Endothelial cell of umbilical vein (primary cell): ENCODE data around the gene ERVK3-1. TPM values are rescaled to one million over a fixed set of nuclear protein-coding genes. Genes with fewer than 3 reads are reported as not detected.

ENCODE experiments used
- BruUV-seq: library from RNA; stranded (reverse); fragments of 400-500 nt; replicated peaks from 2 replicates; lab custom pipeline; 2021; lab: Mats Ljungman, UMichigan
- CTCF ChIA-PET: fragments of 300-600, 350-600 bp; sonication (Branson Sonifier 250); formaldehyde crosslinking; loops from one replicate; lab custom pipeline; 2021; ENCODE audit warnings: antibody characterized with exemption, inconsistent platforms; lab: Charles Lee
- POLR2A ChIA-PET: fragments of 300-600, 350-600 bp; sonication (Branson Sonifier 250); formaldehyde crosslinking; loops from one replicate; lab custom pipeline; 2021; ENCODE audit warnings: antibody characterized with exemption, inconsistent platforms; lab: Charles Lee
- DNase-seq: peaks from one replicate; pipeline ENCODE4 v3.0.0-alpha.2; 2011; ENCODE audit warnings: low read depth, low spot score
- FAIRE-seq: peaks from 2 replicates; lab custom pipeline; 2011; peaks lifted over from hg19 to GRCh38; lab: Jason Lieb, UNC
- H2AFZ ChIP-seq: 2 replicates; pipeline ENCODE4 v1.6.0; 2012; ENCODE audit warnings: low read depth, low read length, control low read depth, inconsistent platforms
- H3K27ac ChIP-seq: 2 replicates; pipeline ENCODE4 v1.5.1; 2011; ENCODE audit warnings: low read depth, mild to moderate bottlenecking, control low read depth, low read length, moderate library complexity; ENCODE audit not compliant: insufficient read depth
- H3K27me3 ChIP-seq, 2 experiments: 2 replicates each; pipeline versions ENCODE4 v1.6.0 to v1.6.1; 2011; ENCODE audit warnings: low read length in 2 of 2, mixed read lengths in 1 of 2; ENCODE audit not compliant: control insufficient read depth in 2 of 2, insufficient read depth in 2 of 2
- H3K36me3 ChIP-seq, 2 experiments: 2 replicates in 1 of 2; 3 replicates in 1 of 2; pipeline ENCODE4 v1.5.1; 2011; ENCODE audit warnings: low read length in 2 of 2, mild to moderate bottlenecking in 1 of 2, moderate library complexity in 1 of 2; ENCODE audit not compliant: control insufficient read depth in 2 of 2, insufficient read depth in 2 of 2; ENCODE audit errors: extremely low read depth in 1 of 2
- H3K4me1 ChIP-seq: 3 replicates; pipeline ENCODE4 v1.5.1; 2011; ENCODE audit warnings: mild to moderate bottlenecking, low read length; ENCODE audit not compliant: control insufficient read depth, insufficient read depth; ENCODE audit errors: extremely low read depth
- H3K4me2 ChIP-seq: 2 replicates; pipeline ENCODE4 v1.6.1; 2011; ENCODE audit warnings: low read length, control low read depth, mixed read lengths; ENCODE audit not compliant: insufficient read depth
- H3K4me3 ChIP-seq, 3 experiments: fragments of 200-600 bp in 1 of 3; sonication (generic), shearing (Covaris generic) in 1 of 3; replicated peaks in 1 of 3; 2 replicates each; pipeline ENCODE4 v1.5.1; 2011 to 2016; ENCODE audit warnings: control low read depth in 3 of 3, low read length in 3 of 3, mild to moderate bottlenecking in 2 of 3, inconsistent platforms in 1 of 3, low read depth in 1 of 3, moderate library complexity in 1 of 3; ENCODE audit not compliant: insufficient read depth in 1 of 3
- H3K79me2 ChIP-seq: 2 replicates; pipeline ENCODE4 v1.6.0; 2012; ENCODE audit warnings: low read length, inconsistent platforms; ENCODE audit not compliant: control insufficient read depth, insufficient read depth
- H3K9ac ChIP-seq: replicated peaks from 2 replicates; pipeline ENCODE3; 2011; ENCODE audit warnings: low read length, control low read depth; ENCODE audit not compliant: insufficient read depth; ENCODE audit errors: extremely low read depth
- H3K9me1 ChIP-seq: replicated peaks from 3 replicates; pipeline ENCODE4 v1.6.0; 2011; ENCODE audit warnings: mild to moderate bottlenecking, low read length; ENCODE audit not compliant: control insufficient read depth, insufficient read depth; ENCODE audit errors: extremely low read depth
- H3K9me3 ChIP-seq: replicated peaks from 2 replicates; pipeline ENCODE4 v1.5.1; 2012; ENCODE audit warnings: low read length, inconsistent platforms; ENCODE audit not compliant: control insufficient read depth, insufficient read depth
- H4K20me1 ChIP-seq: replicated peaks from 2 replicates; pipeline ENCODE3; 2011; ENCODE audit warnings: mild to moderate bottlenecking, low read length; ENCODE audit not compliant: control insufficient read depth, insufficient read depth; ENCODE audit errors: extremely low read depth
- CTCF ChIP-seq, 2 donors: IDR thresholded peaks; 1 replicate in 1 of 2; 2 replicates in 1 of 2; pipeline ENCODE4 v1.5.1; 2011; ENCODE audit warnings: low read length in 2 of 2, mild to moderate bottlenecking in 2 of 2, moderate library complexity in 2 of 2, control low read depth in 1 of 2, inconsistent platforms in 1 of 2, low read depth in 1 of 2; ENCODE audit not compliant: insufficient read depth in 1 of 2; ENCODE audit errors: extremely low read depth in 1 of 2
- EZH2 ChIP-seq: IDR thresholded peaks from 2 replicates; pipeline ENCODE4 v1.6.1; 2012; ENCODE audit warnings: borderline replicate concordance, low read depth, mild to moderate bottlenecking, moderate library complexity, low read length, inconsistent platforms; ENCODE audit not compliant: severe bottlenecking
- FOS ChIP-seq: IDR thresholded peaks from 2 replicates; pipeline ENCODE4 v1.6.1; 2011; ENCODE audit warnings: mild to moderate bottlenecking, low read length, moderate library complexity, borderline replicate concordance; ENCODE audit not compliant: insufficient read depth
- GATA2 ChIP-seq: IDR thresholded peaks from 2 replicates; pipeline ENCODE4 v1.7.0; 2011; ENCODE audit warnings: low read depth, mild to moderate bottlenecking, moderate library complexity, mixed read lengths, low read length; ENCODE audit not compliant: insufficient read length, insufficient read depth
- JUN ChIP-seq: IDR thresholded peaks from 2 replicates; pipeline ENCODE4 v1.6.1; 2011; ENCODE audit warnings: borderline replicate concordance, low read depth; ENCODE audit not compliant: insufficient read length, insufficient read depth
- MAX ChIP-seq: IDR thresholded peaks from 2 replicates; pipeline ENCODE4 v1.6.1; 2011; ENCODE audit not compliant: insufficient read depth, insufficient read length
- MYC ChIP-seq: IDR thresholded peaks from one replicate; pipeline ENCODE4 v1.6.1; 2011; ENCODE audit warnings: mild to moderate bottlenecking, low read depth, low read length
- POLR2A ChIP-seq: IDR thresholded peaks from 2 replicates; pipeline ENCODE4 v1.6.1; 2012; ENCODE audit warnings: low read depth, mild to moderate bottlenecking, control low read depth, low read length
- POLR2AphosphoS5 ChIP-seq: IDR thresholded peaks from 2 replicates; pipeline ENCODE4 v1.6.1; 2012; ENCODE audit warnings: low read depth, mild to moderate bottlenecking, control low read depth, low read length, moderate library complexity; ENCODE audit not compliant: insufficient read depth
- dilution Hi-C: fragments of 300-500 bp; cut with MboI; formaldehyde crosslinking; loops from one replicate; pipeline ENCODE4 v1.15.0; 2019; ENCODE audit warnings: low sequenced_read_pairs; ENCODE audit not compliant: extremely low pct_ligation_motif_present
- intact Hi-C: fragments of 100-400 bp; cut with micrococcal nuclease; formaldehyde crosslinking; loops from one replicate; pipeline ENCODE4 v1.10.0; 2022
- polyA plus RNA-seq, 4 experiments: library from polyadenylated mRNA; depleted of rRNA in 3 of 4; stranded (reverse) in 3 of 4; unstranded in 1 of 4; fragments of >200 nt; gene quantifications; 2 replicates each; pipeline versions ENCODE4 v1.2.1 to v1.2.3, GENCODE V29; 2011 to 2012; ENCODE audit warnings: missing spikeins in 1 of 4
- total RNA-seq: library from RNA; stranded (reverse); gene quantifications from 2 replicates; pipeline ENCODE4 v1.2.3, GENCODE V29; 2021

ERVK3-1 gene
- total and polyA plus RNA-seq, 2 donors (not counting 3 experiments of a cell fraction or from before 2014, with no cell fraction given): 25.8 to 29.3 TPM

GRCh38 chr19:58284199-58284598, 21.0 kb upstream of the ERVK3-1 start:
- Histone ChIP-seq H3K9me1 (no peaks in the 10 kb centered on the region), H4K20me1 (no peaks in the 10 kb centered on the region), H3K79me2 (peaks cover 30% of the 10 kb centered on the region), H3K9me3 (no peaks in the 10 kb centered on the region), H3K27me3 (no peaks in the 10 kb centered on the region), H3K9ac (no peak overlapping the region), H2AFZ (no peak overlapping the region), H3K27ac (no peak overlapping the region), H3K4me2 (no peak overlapping the region), H3K4me1 (peaks cover 5% of the 10 kb centered on the region), H3K4me3 (no peak overlapping the region), H3K36me3 (peaks cover 8 to 24% of the 10 kb centered on the region in 2 experiments)
- POLR2A ChIA-PET: no interaction called here
- intact Hi-C loops: no loop called here
- no TSS peak for BruUV-seq
- no peak for FAIRE-seq
- dilution Hi-C loops: no loop called here
- no peak for DNase-seq
- no peak for TF ChIP-seq MYC
- no peak for TF ChIP-seq GATA2
- CTCF ChIA-PET: no interaction called here

GRCh38 chr19:58291943-58292342, 13.2 kb upstream of the ERVK3-1 start:
- no peak overlapping the region for H3K4me3 ChIP-seq
- no peaks in the 10 kb centered on the region for H3K4me1 ChIP-seq
- H3K27me3 ChIP-seq: no peaks in the 10 kb centered on the region
- ChIA-PET POLR2A (no interaction called here), CTCF (no interaction called here)
- H3K9ac ChIP-seq: no peak overlapping the region
- DNase-seq: no peak
- no peak overlapping the region for H2AFZ ChIP-seq
- dilution Hi-C loops: no loop called here
- peaks cover 5 to 46% of the 10 kb centered on the region in 2 experiments for H3K36me3 ChIP-seq
- intact Hi-C loops: no loop called here
- FAIRE-seq: no peak
- no peak for TF ChIP-seq CTCF (IDR thresholded peaks at IDR 0.05; ENCODE audit: extremely low read depth in 1 of 2, insufficient read depth in 1 of 2, low read depth in 1 of 2, low read length in 2 of 2)
- TF ChIP-seq POLR2A: no peak
- TF ChIP-seq MYC: no peak
- no peak for TF ChIP-seq EZH2
- TF ChIP-seq POLR2AphosphoS5: no peak
- TF ChIP-seq MAX: no peak
- no peak for TF ChIP-seq GATA2
- TF ChIP-seq JUN: no peak
- TF ChIP-seq FOS: no peak
- no peaks in the 10 kb centered on the region for H3K79me2 ChIP-seq
- no peak overlapping the region for H3K4me2 ChIP-seq
- peaks cover 8% of the 10 kb centered on the region for H3K9me3 ChIP-seq
- H4K20me1 ChIP-seq: no peaks in the 10 kb centered on the region
- H3K27ac ChIP-seq: no peak overlapping the region
- no TSS peak for BruUV-seq
- H3K9me1 ChIP-seq: no peaks in the 10 kb centered on the region
